GM19463 (cell line): ENCODE results near the gene GLUD1.

Experiments
- ATAC-seq: cut with Tn5 transposase; IDR thresholded peaks from one replicate; pipeline ENCODE4 v1.9.1; 2021; ENCODE audit warnings: mild to moderate bottlenecking, moderate library complexity; ENCODE audit not compliant: unreplicated experiment

GLUD1 gene

DNA sequence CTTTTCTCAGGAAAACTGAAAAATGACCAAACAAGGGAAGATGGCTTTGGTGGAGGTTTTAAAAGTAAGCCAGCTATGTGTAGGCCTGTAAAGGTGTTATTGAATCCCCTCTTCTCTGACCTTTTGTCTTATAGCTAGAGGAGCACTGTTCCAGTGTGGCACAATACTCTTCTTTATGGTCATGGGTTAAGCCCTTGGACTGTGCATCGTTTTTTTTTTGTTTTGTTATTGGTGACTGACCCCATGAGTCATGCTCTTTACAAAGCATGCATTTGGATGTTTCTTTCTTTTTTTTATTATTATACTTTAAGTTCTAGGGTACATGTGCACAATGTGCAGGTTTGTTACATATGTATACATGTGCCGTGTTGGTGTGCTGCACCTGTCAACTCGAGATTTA is 94.2 kb downstream of the GLUD1 start:
- no peak for ATAC-seq
